A673 (cell line): ENCODE data around the gene MEGF6. TPM values are rescaled to one million over a fixed set of nuclear protein-coding genes. Genes with fewer than 3 reads are reported as not detected.

Experiments used
- BruUV-seq: library from RNA; stranded (reverse); fragments of 400-500 nt; replicated peaks from 2 replicates; lab custom pipeline; 2021; lab: Mats Ljungman, UMichigan
- CTCF ChIA-PET: fragments of 300-600 bp; sonication (Branson Sonifier 250); formaldehyde crosslinking; loops from one replicate; lab custom pipeline; 2022; ENCODE audit warnings: antibody characterized with exemption; lab: Charles Lee
- POLR2A ChIA-PET: fragments of 300-600 bp; sonication (Branson Sonifier 250); formaldehyde crosslinking; loops from one replicate; lab custom pipeline; 2022; ENCODE audit warnings: antibody characterized with exemption; ENCODE audit not compliant: low non-redundant PET; lab: Charles Lee
- DNase-seq: peaks from one replicate; pipeline ENCODE4 v3.0.0-alpha.2; 2015; ENCODE audit warnings: low spot score
- H3K27ac ChIP-seq: fragments of 200-600 bp; sonication (generic); 2 replicates; pipeline ENCODE4 v1.5.1; 2016; ENCODE audit warnings: mixed run types, low read depth, mild to moderate bottlenecking, mixed read lengths, antibody characterized with exemption, low read length; ENCODE audit not compliant: poor library complexity, severe bottlenecking
- H3K27me3 ChIP-seq: fragments of 200-600 bp; sonication (generic); replicated peaks from 2 replicates; pipeline ENCODE4 v1.6.1; 2017; ENCODE audit warnings: mixed run types, low read depth, mild to moderate bottlenecking, mixed read lengths, antibody characterized with exemption, low read length; ENCODE audit not compliant: insufficient read depth, poor library complexity
- H3K36me3 ChIP-seq: fragments of 200-600 bp; sonication (generic); 2 replicates; pipeline ENCODE4 v1.6.1; 2016; ENCODE audit warnings: mixed run types, mild to moderate bottlenecking, mixed read lengths, antibody characterized with exemption, low read length; ENCODE audit not compliant: insufficient read depth, poor library complexity, severe bottlenecking
- H3K4me1 ChIP-seq: fragments of 200-600 bp; sonication (generic); 2 replicates; pipeline ENCODE4 v1.6.1; 2017; ENCODE audit warnings: mixed run types, mild to moderate bottlenecking, mixed read lengths, antibody characterized with exemption, low read length; ENCODE audit not compliant: insufficient read depth, poor library complexity, severe bottlenecking
- H3K4me3 ChIP-seq: fragments of 200-600 bp; sonication (generic); 2 replicates; pipeline ENCODE4 v1.5.1; 2016; ENCODE audit warnings: low read depth, mixed run types, mild to moderate bottlenecking, mixed read lengths, low read length; ENCODE audit not compliant: poor library complexity, severe bottlenecking
- H3K9me3 ChIP-seq: fragments of 200-600 bp; sonication (generic); 2 replicates; pipeline ENCODE4 v1.6.1; 2016; ENCODE audit warnings: mixed run types, low read depth, mild to moderate bottlenecking, mixed read lengths, antibody characterized with exemption, low read length; ENCODE audit not compliant: poor library complexity, severe bottlenecking
- EZH2 ChIP-seq: fragments of 200-600 bp; sonication (generic); IDR thresholded peaks from 2 replicates; pipeline ENCODE4 v1.6.1; 2017; ENCODE audit warnings: borderline replicate concordance, low read depth, mild to moderate bottlenecking, mixed read lengths, antibody characterized with exemption, low read length; ENCODE audit not compliant: poor library complexity, severe bottlenecking
- intact Hi-C: fragments of 100-400 bp; cut with micrococcal nuclease; formaldehyde crosslinking; loops from one replicate; pipeline ENCODE4 v1.10.0; 2022; ENCODE audit not compliant: unreplicated experiment
- total RNA-seq: library from RNA; stranded (reverse); gene quantifications from 2 replicates; pipeline ENCODE4 v1.2.3, GENCODE V29; 2021
- TF ChIP-seq, protein P1 (sequence below): fragments of 300-800, 200-600 bp; sonication (generic); conservative IDR thresholded peaks from 2 replicates; pipeline ENCODE4 v1.5.1; 2017; ENCODE audit warnings: low read depth, mild to moderate bottlenecking, antibody characterized with exemption, low read length, moderate library complexity, mixed read lengths

The MEGF6 gene
- total RNA-seq, 1 experiment from 2014 or later: 2.8 TPM

GRCh38 chr1:3541465-3541864 is 69.8 kb downstream of the MEGF6 start:
- no peaks in the 10 kb centered on the region for H3K27me3 ChIP-seq
- intact Hi-C loops: no loop called here
- no peak overlapping the region for H3K4me3 ChIP-seq
- no peaks in the 10 kb centered on the region for H3K36me3 ChIP-seq
- ChIA-PET CTCF (no interaction called here), POLR2A (no interaction called here)
- H3K4me1 ChIP-seq: no peaks in the 10 kb centered on the region
- H3K27ac ChIP-seq: no peak overlapping the region
- no TSS peak for BruUV-seq
- no peak for DNase-seq
- TF ChIP-seq, protein P1, sequence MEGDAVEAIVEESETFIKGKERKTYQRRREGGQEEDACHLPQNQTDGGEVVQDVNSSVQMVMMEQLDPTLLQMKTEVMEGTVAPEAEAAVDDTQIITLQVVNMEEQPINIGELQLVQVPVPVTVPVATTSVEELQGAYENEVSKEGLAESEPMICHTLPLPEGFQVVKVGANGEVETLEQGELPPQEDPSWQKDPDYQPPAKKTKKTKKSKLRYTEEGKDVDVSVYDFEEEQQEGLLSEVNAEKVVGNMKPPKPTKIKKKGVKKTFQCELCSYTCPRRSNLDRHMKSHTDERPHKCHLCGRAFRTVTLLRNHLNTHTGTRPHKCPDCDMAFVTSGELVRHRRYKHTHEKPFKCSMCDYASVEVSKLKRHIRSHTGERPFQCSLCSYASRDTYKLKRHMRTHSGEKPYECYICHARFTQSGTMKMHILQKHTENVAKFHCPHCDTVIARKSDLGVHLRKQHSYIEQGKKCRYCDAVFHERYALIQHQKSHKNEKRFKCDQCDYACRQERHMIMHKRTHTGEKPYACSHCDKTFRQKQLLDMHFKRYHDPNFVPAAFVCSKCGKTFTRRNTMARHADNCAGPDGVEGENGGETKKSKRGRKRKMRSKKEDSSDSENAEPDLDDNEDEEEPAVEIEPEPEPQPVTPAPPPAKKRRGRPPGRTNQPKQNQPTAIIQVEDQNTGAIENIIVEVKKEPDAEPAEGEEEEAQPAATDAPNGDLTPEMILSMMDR: no peak
- TF ChIP-seq EZH2: no peak
- no peaks in the 10 kb centered on the region for H3K9me3 ChIP-seq

- intact Hi-C loops: no loop called here
- Histone ChIP-seq H3K27me3 (no peaks in the 10 kb centered on the region), H3K27ac (no peak overlapping the region), H3K4me1 (no peaks in the 10 kb centered on the region), H3K9me3 (no peaks in the 10 kb centered on the region), H3K36me3 (no peaks in the 10 kb centered on the region), H3K4me3 (no peak overlapping the region)
- no TSS peak for BruUV-seq
- TF ChIP-seq EZH2: no peak
- TF ChIP-seq, protein P1: no peak
- CTCF ChIA-PET: no interaction called here
- DNase-seq: no peak
- POLR2A ChIA-PET: no interaction called here
Measured at GRCh38 chr1:3540876-3541275, 70.4 kb downstream of the MEGF6 start.

- Histone ChIP-seq H3K36me3 (no peaks in the 10 kb centered on the region), H3K27me3 (no peaks in the 10 kb centered on the region), H3K4me1 (no peaks in the 10 kb centered on the region), H3K4me3 (no peak overlapping the region), H3K9me3 (no peaks in the 10 kb centered on the region), H3K27ac (no peak overlapping the region)
- intact Hi-C loops: no loop called here
- POLR2A ChIA-PET: no interaction called here
- CTCF ChIA-PET: interaction anchor here (0.6 kb wide), 1 partner anchor 999 kb away, joined by 10 read pairs; no protein-coding TSS in a partner anchor
- TF ChIP-seq, protein P1: no peak
- TF ChIP-seq EZH2: no peak
- no peak for DNase-seq
- BruUV-seq: no TSS peak
Measured at GRCh38 chr1:3539707-3540425, 71.4 kb downstream of the MEGF6 start.
